MG63 (cell line): ENCODE results near the gene LIPC. TPM values are rescaled to one million over a fixed set of nuclear protein-coding genes. Genes with fewer than 3 reads are reported as not detected.

ENCODE experiments used
- DNase-seq: peaks from one replicate; pipeline ENCODE4 v3.0.0-alpha.2; 2020
- H3K27me3 ChIP-seq: fragments of 250-450 bp; sonication (Bioruptor Pico); 2 replicates; pipeline ENCODE4 v1.5.1; 2020; ENCODE audit warnings: mild to moderate bottlenecking, moderate library complexity
- H3K36me3 ChIP-seq: fragments of 250-450 bp; sonication (Bioruptor Pico); 2 replicates; pipeline ENCODE4 v1.5.1; 2020; ENCODE audit warnings: mild to moderate bottlenecking, moderate library complexity
- H3K4me3 ChIP-seq: fragments of 250-450 bp; sonication (Bioruptor Pico); 2 replicates; pipeline ENCODE4 v1.5.1; 2020; ENCODE audit warnings: mild to moderate bottlenecking, moderate library complexity
- H3K9me3 ChIP-seq: fragments of 250-450 bp; sonication (Bioruptor Pico); 2 replicates; pipeline ENCODE4 v1.5.1; 2020; ENCODE audit warnings: mild to moderate bottlenecking, moderate library complexity
- total RNA-seq: library from RNA; depleted of rRNA; stranded (reverse); fragments of >200 nt; shearing (Covaris generic); gene quantifications from 2 replicates; pipeline ENCODE4 v1.2.3, GENCODE V29; 2014; ENCODE audit warnings: low replicate concordance

LIPC gene
- total RNA-seq, 1 experiment from 2014 or later, result 0.16 TPM

DNA sequence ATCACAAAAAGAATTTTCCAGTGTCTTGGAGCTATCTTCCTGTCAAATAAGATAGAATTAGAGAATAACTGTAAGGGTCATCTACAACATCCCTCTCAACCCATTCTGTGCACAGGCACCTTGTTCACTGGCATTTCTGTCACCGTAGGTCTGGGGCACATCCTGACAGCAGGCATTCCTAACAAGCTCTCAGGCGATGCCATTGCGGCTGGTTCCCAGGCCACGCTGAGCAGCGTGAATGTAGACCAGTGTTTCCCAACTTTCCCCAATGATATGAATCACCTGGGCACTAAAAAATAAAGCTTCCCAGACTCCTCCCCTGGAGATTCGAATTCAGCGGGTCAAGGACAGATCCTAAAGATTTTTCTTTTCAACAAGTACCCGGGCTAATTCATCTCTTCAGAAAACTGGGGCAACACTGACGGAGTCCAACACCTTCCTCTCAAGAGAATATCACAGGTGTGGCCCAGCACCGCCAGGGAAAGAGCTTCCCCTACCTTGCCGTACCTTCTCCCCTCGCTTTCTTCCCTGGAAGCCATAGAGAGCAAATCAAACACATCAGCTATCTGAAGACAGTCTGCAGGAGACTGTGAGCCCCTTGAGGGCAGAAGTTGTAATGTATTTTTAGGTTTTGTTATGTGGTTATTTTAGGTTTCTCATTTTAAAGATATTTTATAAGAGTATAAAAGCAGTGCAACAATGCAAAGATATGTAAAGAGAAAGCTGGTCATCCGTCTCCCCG lies 143.4 kb downstream of the LIPC start:
- Histone ChIP-seq H3K36me3 (no peaks in the 10 kb centered on the region), H3K4me3 (no peak overlapping the region), H3K27me3 (no peaks in the 10 kb centered on the region), H3K9me3 (no peaks in the 10 kb centered on the region)
- no peak for DNase-seq

DNA sequence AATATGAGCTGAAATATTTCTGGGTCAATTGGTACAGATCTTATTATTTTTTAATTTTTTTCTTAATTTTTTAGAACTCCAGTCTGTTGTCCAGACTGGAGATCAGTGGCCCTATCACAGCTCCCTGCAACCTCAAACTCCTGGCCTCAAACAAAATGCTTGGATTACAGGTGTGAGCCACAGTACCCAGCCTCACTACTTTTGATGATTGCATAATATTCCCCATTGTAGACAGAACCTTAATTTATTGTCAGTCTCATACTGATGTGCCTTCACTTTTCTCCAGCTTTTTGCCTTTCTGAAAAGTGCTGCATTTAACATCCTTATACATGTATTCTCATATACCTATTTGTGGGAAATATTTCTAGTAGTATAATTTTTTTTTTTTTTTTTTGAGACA lies 144.9 kb downstream of the LIPC start:
- H3K9me3 ChIP-seq, result no peaks in the 10 kb centered on the region
- H3K36me3 ChIP-seq, result no peaks in the 10 kb centered on the region
- H3K4me3 ChIP-seq, result no peak overlapping the region
- H3K27me3 ChIP-seq, result no peaks in the 10 kb centered on the region
- no peak for DNase-seq

DNA sequence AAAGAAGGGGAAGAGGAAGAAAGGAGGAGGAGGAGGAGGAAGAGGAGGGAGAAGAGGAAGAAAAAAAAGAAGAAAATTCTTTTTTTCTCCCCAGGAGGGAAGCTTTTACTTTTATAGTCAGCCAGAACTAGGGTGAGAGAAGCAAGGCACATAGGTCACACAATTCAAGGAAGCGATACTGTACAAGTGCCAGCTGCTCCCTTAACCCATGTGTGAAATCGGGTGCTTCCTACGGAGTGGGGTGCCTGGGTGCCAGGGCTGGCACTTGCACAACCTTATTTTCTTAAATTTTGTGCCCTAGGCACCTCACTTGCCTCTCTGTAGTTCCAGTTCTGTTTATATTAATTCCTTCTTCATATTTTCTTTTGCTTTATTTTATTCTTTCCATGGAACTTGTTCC lies 150.4 kb downstream of the LIPC start:
- no peaks in the 10 kb centered on the region for H3K27me3 ChIP-seq
- H3K9me3 ChIP-seq, result peaks cover 8% of the 10 kb centered on the region
- H3K36me3 ChIP-seq, result no peaks in the 10 kb centered on the region
- DNase-seq, result no peak
- H3K4me3 ChIP-seq, result no peak overlapping the region

DNA sequence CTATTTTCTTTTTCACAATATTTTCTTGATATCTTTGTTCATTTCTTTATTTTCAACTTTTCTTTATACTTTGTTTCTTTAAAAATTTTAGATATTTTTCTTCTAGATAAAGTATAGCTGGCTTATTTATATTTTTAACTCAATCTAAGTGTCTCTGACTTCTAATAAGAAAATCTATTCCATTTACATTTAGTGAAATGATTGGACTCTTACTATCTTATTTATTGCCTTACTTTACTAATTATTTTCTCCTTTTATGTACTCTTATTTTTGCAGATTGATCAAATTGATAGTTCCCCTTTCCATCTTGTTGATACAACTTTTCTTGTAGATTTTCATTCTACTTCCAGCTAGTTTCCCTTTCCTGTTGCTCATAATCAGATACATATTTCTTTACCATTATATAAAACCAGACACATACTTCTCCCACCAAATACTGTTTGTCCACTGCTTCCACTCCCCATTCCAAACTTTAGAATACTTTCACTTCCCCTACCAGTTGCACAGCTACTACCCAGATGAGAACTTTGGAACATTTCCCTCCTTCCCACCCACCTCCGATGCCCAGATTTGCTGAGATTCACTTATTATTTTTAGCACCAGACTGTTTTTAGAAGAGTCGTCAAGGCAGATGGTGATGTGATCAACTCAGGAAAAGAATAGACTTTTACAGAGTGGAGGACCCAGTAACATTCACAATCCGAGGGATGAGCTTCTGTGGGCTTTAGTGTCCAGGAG lies 151.5 kb downstream of the LIPC start:
- Histone ChIP-seq H3K27me3 (no peaks in the 10 kb centered on the region), H3K4me3 (no peak overlapping the region), H3K36me3 (no peaks in the 10 kb centered on the region), H3K9me3 (peaks cover 8% of the 10 kb centered on the region)
- no peak for DNase-seq

DNA sequence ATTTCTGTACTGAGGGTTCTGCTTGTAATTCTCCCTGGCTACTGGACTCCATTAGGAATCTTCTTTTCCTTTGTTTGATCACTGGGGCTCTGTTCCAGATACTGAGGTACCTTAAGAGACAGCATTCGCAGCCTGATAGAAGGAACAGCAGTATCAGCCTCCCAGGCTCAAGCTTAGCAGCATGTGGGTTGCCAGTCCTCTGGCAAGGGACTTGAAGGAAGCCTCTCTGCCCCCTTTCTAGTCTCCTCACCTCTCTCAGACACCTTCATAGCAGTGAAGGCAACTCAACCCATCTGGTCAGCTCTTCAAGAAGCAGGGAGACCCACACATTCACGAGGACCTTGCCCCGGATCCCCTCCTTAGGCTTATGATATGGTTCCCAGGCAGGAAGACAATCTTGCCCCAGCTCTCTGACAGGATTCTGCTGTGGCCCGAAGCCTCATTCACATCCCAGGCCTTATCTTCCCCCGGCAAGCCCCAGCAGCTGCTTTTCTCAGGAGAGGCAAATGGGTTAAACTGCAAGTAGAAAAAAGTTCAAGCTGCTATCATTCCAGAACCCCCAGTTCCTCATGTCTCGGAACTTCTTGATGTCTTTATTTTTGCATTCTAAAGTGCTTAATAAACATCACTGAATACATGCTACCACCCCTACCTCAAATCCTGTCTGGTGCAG lies 153.1 kb downstream of the LIPC start:
- peaks cover 8% of the 10 kb centered on the region for H3K9me3 ChIP-seq
- no peaks in the 10 kb centered on the region for H3K27me3 ChIP-seq

DNA sequence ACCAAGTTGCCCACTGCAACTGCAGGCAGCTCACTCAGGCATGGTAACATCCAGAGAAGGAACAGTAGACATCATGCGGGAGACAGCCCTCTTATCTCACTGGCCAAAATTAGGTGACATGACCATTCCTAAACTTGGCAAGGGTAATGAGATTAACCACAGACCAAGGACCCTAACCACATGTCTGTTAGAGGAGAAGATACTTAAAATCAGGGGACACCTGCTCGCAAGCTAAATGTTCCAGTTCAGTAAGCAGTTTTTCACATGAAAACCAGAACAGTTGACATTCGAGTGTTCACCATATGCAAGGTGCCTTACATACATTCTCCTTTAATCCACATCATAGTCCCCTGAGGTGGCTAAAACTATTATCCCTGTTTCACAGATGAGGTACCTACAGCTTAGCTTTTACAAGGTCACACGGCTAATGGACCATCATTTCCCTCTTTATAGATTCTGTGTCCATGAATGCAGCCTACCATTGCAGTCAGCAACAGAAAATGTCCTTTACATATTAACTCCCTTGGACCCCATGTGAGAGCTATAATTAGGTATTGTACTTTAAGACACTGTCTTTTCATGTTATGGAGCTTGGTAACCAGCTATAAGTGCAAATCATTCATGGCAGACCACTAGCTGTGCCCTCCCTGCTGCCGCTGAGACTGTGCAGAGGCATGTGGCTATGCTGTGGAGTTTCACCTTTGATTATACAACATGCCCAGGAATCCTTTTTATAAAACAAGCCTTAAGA lies 154.1 kb downstream of the LIPC start:
- DNase-seq, result no peak
- Histone ChIP-seq H3K9me3 (peaks cover 8% of the 10 kb centered on the region), H3K4me3 (no peak overlapping the region), H3K36me3 (no peaks in the 10 kb centered on the region), H3K27me3 (no peaks in the 10 kb centered on the region)

More for the DNA sequence above, 153.1 kb downstream of the LIPC start:
- Histone ChIP-seq H3K36me3 (no peaks in the 10 kb centered on the region), H3K4me3 (no peak overlapping the region)
- DNase-seq, result no peak

DNA sequence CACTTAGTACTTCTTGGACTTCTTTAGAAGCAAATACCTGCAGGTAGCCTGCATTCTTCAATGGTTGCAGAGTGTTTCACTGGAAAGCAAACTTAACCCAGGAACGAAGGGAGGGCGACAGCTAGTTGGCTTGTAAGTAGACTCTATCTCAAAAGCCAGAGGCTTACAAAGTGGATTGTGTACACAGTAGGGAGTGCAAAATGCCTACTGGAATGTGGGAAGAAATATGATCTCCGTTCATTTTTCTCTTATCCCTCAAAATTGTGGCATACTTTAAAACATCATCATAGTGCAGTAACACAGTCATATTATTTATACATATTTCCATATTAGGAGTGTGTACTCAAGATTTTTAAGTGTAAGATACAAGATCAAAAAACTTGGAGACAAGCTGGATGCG lies 155.7 kb downstream of the LIPC start:
- Histone ChIP-seq H3K9me3 (peaks cover 8% of the 10 kb centered on the region), H3K4me3 (no peak overlapping the region), H3K36me3 (no peaks in the 10 kb centered on the region), H3K27me3 (no peaks in the 10 kb centered on the region)
- DNase-seq, result no peak

DNA sequence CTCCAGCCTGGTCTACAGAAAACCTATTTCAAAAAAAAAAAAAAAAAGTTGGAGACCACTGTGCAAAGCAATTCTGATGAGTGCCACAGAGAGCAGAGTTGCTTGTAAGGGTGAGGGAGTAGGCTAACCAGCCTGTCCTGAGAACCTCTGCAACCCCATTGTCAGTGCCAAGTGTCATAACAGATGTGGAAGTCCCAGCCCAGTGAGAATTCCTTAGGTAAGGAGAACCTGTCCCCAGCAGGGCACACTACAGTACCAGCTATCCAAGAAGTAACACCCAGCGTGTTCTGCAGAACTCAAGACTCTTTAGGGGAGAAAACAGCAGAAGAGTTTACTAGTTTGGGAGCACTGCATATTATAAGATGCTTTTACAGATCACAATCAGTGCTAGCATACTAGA lies 156.3 kb downstream of the LIPC start:
- no peak overlapping the region for H3K4me3 ChIP-seq
- no peaks in the 10 kb centered on the region for H3K36me3 ChIP-seq
- DNase-seq, result no peak

DNA sequence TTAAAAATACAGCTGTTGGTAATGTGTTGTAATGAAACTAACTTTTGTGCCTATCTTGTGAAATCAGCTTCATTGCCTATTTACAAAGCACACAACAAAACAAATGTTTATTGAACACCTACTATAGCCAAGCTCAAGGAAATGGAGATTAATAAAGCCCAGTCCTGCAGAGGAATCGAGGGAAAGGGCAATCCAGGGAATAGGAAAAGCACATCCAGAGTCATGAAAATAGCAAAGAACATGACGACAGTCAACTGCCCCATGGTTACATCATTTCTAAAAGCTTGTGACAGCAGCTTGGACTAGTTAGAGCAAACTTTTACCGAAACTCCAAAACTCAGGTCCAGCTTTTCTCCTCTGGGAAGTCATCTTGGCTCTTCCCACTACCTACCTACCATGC lies 157.3 kb downstream of the LIPC start:
- no peak for DNase-seq
- Histone ChIP-seq H3K36me3 (peaks cover 3% of the 10 kb centered on the region; the same call in 1 of the 2 replicates), H3K9me3 (no peaks in the 10 kb centered on the region), H3K4me3 (no peak overlapping the region), H3K27me3 (no peaks in the 10 kb centered on the region)

More for the DNA sequence above, 156.3 kb downstream of the LIPC start:
- Histone ChIP-seq H3K9me3 (peaks cover 5% of the 10 kb centered on the region), H3K27me3 (no peaks in the 10 kb centered on the region)

DNA sequence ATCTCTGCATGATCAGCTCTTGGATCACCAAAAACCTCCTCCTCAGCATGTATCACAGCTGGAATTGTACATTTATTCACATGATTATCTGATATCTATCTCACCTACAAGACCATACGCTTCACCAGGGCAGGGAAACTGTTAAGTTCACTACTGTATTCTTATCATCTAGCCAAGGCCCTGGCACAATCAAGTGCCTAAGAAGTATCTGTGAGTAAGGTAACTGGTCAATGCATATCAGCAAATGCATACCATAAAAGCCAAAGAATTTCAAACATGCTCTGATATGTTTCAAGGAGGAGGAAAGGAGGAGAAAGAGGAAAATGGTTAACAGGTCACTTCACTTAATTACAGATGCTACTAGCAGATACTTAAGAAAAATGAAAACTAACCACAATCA lies 158.4 kb downstream of the LIPC start:
- no peaks in the 10 kb centered on the region for H3K27me3 ChIP-seq
- H3K4me3 ChIP-seq, result no peak overlapping the region
- no peak for DNase-seq
- H3K9me3 ChIP-seq, result no peaks in the 10 kb centered on the region
- H3K36me3 ChIP-seq, result peaks cover 3% of the 10 kb centered on the region; the same call in 1 of the 2 replicates

DNA sequence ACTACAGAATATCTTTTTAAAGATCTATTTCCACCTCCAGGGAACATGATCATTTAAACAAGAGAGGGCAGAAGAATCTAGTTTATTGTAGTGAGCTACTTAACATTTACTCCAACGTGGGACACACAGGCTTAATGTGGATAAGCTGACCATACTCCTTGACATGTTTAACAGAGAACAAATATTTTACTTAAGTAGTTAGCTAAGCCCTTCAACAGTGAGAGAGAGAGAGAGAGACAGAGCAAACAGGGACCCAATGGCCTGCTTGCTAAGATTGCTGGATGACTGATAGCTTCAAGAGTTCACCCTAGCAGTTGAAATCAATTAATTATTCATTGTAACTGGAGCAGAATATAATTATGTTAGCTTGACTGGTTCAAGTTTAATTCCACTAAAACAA lies 159.1 kb downstream of the LIPC start:
- no peak for DNase-seq
- no peaks in the 10 kb centered on the region for H3K27me3 ChIP-seq
- peaks cover 3% of the 10 kb centered on the region; the same call in 1 of the 2 replicates for H3K36me3 ChIP-seq
- no peak overlapping the region for H3K4me3 ChIP-seq
- no peaks in the 10 kb centered on the region for H3K9me3 ChIP-seq

DNA sequence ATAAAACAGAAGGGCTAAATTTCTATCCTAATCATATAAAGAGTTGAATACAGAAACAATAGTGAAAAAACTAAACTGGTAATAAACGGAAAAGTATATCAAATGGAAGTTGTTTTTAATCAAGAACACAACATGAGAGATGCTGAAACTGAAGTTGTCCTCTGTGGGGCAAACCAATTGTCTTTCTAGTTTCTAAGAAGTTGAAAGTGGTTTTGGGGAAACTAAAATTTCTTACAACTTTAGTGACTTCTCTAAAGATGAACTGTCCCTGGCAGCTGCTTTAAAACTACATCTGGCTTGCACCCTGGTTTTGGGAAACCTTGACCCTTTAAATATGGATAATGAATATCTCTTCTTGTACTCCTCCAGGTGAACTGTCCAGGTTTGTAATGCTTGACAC lies 162.1 kb downstream of the LIPC start:
- DNase-seq, result no peak
- no peaks in the 10 kb centered on the region for H3K9me3 ChIP-seq
- no peak overlapping the region for H3K4me3 ChIP-seq
- H3K36me3 ChIP-seq, result peaks cover 11% of the 10 kb centered on the region
- no peaks in the 10 kb centered on the region for H3K27me3 ChIP-seq

DNA sequence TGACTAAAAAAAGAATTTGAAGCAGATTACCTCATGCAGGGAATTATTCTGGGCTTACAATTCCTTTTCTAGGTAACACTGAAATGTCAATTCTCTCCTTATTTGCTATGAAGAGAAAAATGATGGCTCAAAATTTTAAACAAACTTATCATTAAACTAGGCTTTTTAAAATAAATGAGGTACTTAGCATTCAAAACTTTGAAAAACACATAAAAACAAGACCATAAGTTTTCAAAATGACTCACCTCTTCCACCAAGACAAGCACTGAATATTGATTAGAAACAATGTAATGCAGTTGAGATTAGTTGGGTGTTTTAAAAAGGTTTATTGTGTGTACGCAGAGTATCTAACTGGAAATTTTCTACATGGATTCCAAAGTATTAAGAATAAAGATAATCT lies 163.1 kb downstream of the LIPC start:
- no peaks in the 10 kb centered on the region for H3K9me3 ChIP-seq
- H3K27me3 ChIP-seq, result no peaks in the 10 kb centered on the region
- H3K4me3 ChIP-seq, result no peak overlapping the region
- DNase-seq, result no peak
- H3K36me3 ChIP-seq, result peaks cover 14% of the 10 kb centered on the region

DNA sequence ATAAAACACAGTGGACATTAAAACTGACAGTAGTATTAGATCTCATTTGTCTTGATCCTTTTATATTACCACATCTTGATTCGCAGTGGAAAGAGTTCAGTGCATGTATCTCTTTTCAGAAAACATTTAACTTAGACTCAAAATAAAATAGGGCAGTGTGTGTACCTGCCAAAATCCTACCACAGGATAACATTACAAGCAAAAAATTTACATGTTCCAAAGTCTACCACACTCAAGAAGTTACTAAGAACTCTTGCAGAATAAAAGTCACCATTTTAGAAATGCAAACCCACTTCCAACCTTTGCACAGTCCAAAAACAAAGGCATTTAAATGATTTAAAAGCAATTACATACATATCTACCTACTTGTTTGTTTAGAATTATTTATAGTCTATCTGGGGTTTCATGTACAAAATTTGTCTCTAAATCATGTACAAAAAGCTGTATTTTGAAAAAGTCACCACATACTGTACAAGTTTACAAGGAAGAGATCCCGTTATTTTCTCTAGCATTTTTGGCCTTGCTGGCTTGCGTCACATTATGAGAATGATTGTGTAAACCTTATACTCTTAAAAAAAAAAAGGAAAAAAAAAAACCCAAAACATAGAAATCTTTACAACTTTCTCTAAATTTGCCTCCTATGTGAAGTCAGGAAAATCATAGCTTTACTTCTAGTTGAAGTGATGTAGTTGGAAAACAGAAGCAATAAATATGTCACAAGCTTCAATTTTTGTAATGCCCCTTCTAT lies 163.9 kb downstream of the LIPC start:
- H3K9me3 ChIP-seq, result no peaks in the 10 kb centered on the region
- DNase-seq, result no peak
- peaks cover 14% of the 10 kb centered on the region for H3K36me3 ChIP-seq
- no peaks in the 10 kb centered on the region for H3K27me3 ChIP-seq
- no peak overlapping the region for H3K4me3 ChIP-seq

DNA sequence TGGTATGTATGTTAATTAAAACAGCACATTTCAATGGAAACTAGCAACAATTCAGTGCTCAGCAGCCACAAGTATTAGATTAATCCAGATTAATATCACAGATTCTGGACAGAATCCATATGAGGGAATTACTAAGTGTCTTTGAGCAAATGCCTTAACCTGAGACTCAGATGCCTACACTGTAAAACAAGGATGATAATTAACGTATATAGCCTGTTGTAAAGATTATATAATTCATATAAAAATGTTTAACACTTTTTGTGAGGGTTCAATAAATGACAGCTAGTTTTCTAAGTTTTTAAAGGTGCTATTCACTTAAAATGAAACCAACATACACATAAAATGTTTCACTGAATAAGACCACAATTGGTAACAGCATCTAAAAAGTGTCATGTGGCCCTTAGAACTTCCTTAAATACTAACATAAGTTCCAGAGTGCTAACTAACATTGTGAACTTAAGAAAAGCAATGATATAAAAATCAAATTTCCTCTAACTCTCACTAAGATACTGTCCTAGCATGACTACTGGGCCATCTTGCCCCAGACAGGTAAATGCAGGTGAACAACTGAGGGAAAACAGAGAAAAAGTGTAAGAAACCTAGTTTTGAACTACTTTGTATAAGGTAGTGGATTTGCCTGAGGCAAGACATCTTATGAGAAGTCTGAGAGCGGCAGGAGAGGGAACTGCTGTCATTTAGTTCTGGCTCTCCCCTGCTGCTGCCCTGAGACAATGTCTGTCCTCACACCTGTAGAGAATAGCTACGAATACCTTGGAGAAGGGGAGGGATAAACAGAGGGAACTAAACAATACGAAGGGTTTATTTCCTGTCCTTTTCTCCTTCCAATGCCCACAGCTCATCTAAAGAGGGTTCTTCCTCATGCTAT lies 166.4 kb downstream of the LIPC start:
- Histone ChIP-seq H3K9me3 (no peaks in the 10 kb centered on the region), H3K36me3 (peaks cover 29% of the 10 kb centered on the region), H3K4me3 (no peak overlapping the region), H3K27me3 (no peaks in the 10 kb centered on the region)
- no peak for DNase-seq
